Measurements from ENCODE around the gene ABHD17B.
A peak's percentile ranks its signal among the peaks of the same experiment; 100 is the strongest.

Gene ABHD17B

GRCh38 chr9:71921190-71921814 is 10.3 kb upstream of the ABHD17B start:
- Histone ChIP-seq H3K36me3 (peaks cover 39 to 93% (median 50%) of the 10 kb centered on the region in 11 experiments), H3K4me2 (no peak overlapping the region), H3K4me3 (no peak overlapping the region), H3K4me1 (peaks cover 0 to 5% (median 0%) of the 10 kb centered on the region in 10 experiments; a peak in 1 of 20 replicates), H3K27ac (no peak overlapping the region), H3K9ac (no peak overlapping the region), H3K27me3 (no peaks in the 10 kb centered on the region), H4K20me1 (peaks cover 0 to 30% (median 8%) of the 10 kb centered on the region in 11 experiments; a peak in 10 of 22 replicates), H3K9me3 (replicated peaks in 1 of 11) (peaks cover 0 to 5% (median 0%) of the 10 kb centered on the region in 11 experiments; a peak in 1 of 22 replicates)
- TF ChIP-seq Cebpa-rat (IDR thresholded peaks at IDR 0.05): no peak

- Histone ChIP-seq H3K9me3 (replicated peaks in 1 of 11) (peaks cover 0 to 5% (median 0%) of the 10 kb centered on the region in 11 experiments; a peak in 1 of 22 replicates), H3K27me3 (no peaks in the 10 kb centered on the region), H4K20me1 (peaks cover 0 to 37% (median 11%) of the 10 kb centered on the region in 11 experiments; a peak in 11 of 22 replicates), H3K9ac (no peak overlapping the region), H3K27ac (no peak overlapping the region), H3K4me2 (no peak overlapping the region), H3K4me3 (no peak overlapping the region), H3K4me1 (peaks cover 0 to 5% (median 0%) of the 10 kb centered on the region in 10 experiments; a peak in 1 of 20 replicates), H3K36me3 (peaks cover 33 to 87% (median 50%) of the 10 kb centered on the region in 11 experiments)
- no peak for TF ChIP-seq Cebpa-rat (IDR thresholded peaks at IDR 0.05)
These were observed 9.6 kb upstream of the ABHD17B start for GRCh38 chr9:71920456-71921189.

DNA sequence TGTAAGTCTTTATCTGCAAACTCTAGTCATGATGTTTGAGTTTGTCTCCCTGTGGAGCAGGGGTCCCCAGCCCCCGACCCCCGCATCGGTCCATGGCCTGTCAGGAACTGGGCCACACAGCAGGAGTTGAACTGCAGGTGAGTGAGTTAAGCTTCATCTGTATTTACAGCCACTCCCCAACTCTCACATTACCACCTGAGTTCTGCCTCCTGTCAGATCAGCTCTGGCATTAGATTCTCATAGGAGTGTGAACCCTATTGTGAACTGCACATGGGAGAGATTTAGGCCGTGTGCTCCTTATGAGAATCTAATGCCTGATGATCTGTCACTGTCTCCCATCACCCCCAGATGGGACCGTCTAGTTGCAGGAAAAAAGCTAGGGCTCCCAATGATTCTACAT is 7.4 kb upstream of the ABHD17B start:
- Histone ChIP-seq H3K27ac (no peak overlapping the region), H3K4me1 (peaks cover 2 to 19% (median 11%) of the 10 kb centered on the region in 10 experiments; a peak in 19 of 20 replicates), H3K9ac (no peak overlapping the region), H4K20me1 (peaks cover 5 to 50% (median 18%) of the 10 kb centered on the region in 11 experiments; a peak in 13 of 22 replicates), H3K27me3 (no peaks in the 10 kb centered on the region), H3K36me3 (peaks cover 31 to 66% (median 44%) of the 10 kb centered on the region in 11 experiments), H3K9me3 (replicated peaks in 1 of 11) (peaks cover 0 to 5% (median 0%) of the 10 kb centered on the region in 11 experiments; a peak in 1 of 22 replicates), H3K4me2 (no peak overlapping the region), H3K4me3 (no peak overlapping the region)
- no peak for TF ChIP-seq Cebpa-rat (IDR thresholded peaks at IDR 0.05)

GRCh38 chr9:71916834-71917534 is 6.0 kb upstream of the ABHD17B start:
- H3K4me2 ChIP-seq: peak overlapping the region in 1 of 11 experiments; percentile 18; a peak in 2 of 22 replicates
- TF ChIP-seq Cebpa-rat (IDR thresholded peaks at IDR 0.05): no peak

DNA sequence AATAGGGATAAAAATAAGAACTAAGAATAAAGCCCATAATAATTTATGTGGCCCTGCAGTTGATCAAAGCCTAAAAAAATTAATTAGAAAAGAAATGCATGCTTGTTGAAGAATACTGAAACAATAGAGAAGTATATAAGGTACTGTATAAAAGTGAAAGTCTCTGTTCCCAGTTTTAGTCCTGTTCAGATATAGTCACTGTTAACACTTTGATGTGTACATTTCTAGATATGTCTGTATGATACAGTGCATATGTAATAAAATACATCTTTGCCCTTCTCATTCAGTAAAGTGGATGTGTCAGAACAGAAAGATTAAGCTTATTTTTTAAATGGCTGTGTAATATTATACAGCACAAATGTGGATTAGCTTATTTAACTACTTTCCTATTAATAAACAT is 4.5 kb upstream of the ABHD17B start:
- no peaks in the 10 kb centered on the region for H3K27me3 ChIP-seq
- H3K9me3 ChIP-seq (replicated peaks in 1 of 11): peaks cover 0 to 5% (median 0%) of the 10 kb centered on the region in 11 experiments; a peak in 1 of 22 replicates
- no peak overlapping the region; a peak in 1 of 22 replicates for H3K9ac ChIP-seq
- H3K4me1 ChIP-seq: peaks cover 15 to 32% (median 25%) of the 10 kb centered on the region in 10 experiments
- no peak overlapping the region for H3K4me3 ChIP-seq
- H3K27ac ChIP-seq: no peak overlapping the region
- no peak overlapping the region; a peak in 1 of 22 replicates for H3K4me2 ChIP-seq
- peaks cover 12 to 60% (median 30%) of the 10 kb centered on the region in 11 experiments; a peak in 18 of 22 replicates for H4K20me1 ChIP-seq
- peaks cover 8 to 38% (median 20%) of the 10 kb centered on the region in 11 experiments; a peak in 21 of 22 replicates for H3K36me3 ChIP-seq
- no peak for TF ChIP-seq Cebpa-rat (IDR thresholded peaks at IDR 0.05)

More at GRCh38 chr9:71916834-71917534, 6.0 kb upstream of the ABHD17B start:
- H3K4me3 ChIP-seq: no peak overlapping the region
- peaks cover 0 to 5% (median 0%) of the 10 kb centered on the region in 11 experiments; a peak in 1 of 22 replicates for H3K9me3 ChIP-seq (replicated peaks in 1 of 11)
- H3K36me3 ChIP-seq: peaks cover 17 to 52% (median 30%) of the 10 kb centered on the region in 11 experiments; a peak in 21 of 22 replicates
- no peak overlapping the region for H3K9ac ChIP-seq
- H3K4me1 ChIP-seq: peaks cover 15 to 32% (median 25%) of the 10 kb centered on the region in 10 experiments
- H3K27ac ChIP-seq: no peak overlapping the region
- no peaks in the 10 kb centered on the region for H3K27me3 ChIP-seq
- H4K20me1 ChIP-seq: peaks cover 12 to 63% (median 26%) of the 10 kb centered on the region in 11 experiments; a peak in 15 of 22 replicates

- H3K27me3 ChIP-seq: no peaks in the 10 kb centered on the region
- peaks cover 0 to 10% (median 0%) of the 10 kb centered on the region in 11 experiments; a peak in 6 of 22 replicates for H3K36me3 ChIP-seq
- TF ChIP-seq Cebpa-rat (IDR thresholded peaks at IDR 0.05): no peak
- peak overlapping the region; percentile 86 to 97 (median 92) for H3K4me2 ChIP-seq
- peak overlapping the region; percentile 75 to 100 (median 89) for H3K4me3 ChIP-seq
- peaks cover 24 to 50% (median 38%) of the 10 kb centered on the region in 10 experiments for H3K4me1 ChIP-seq
- no peaks in the 10 kb centered on the region for H3K9me3 ChIP-seq (replicated peaks in 1 of 11)
- peak overlapping the region; percentile 72 to 100 (median 83) for H3K9ac ChIP-seq
- peaks cover 32 to 86% (median 62%) of the 10 kb centered on the region in 11 experiments; a peak in 21 of 22 replicates for H4K20me1 ChIP-seq
- peak overlapping the region; percentile 66 to 99 (median 82) for H3K27ac ChIP-seq
These were observed 929 bp upstream of the ABHD17B start for GRCh38 chr9:71911908-71912335.

GRCh38 chr9:71910650-71911060 is 338 bp downstream of the ABHD17B start:
- peak overlapping the region; percentile 82 to 100 (median 92) for H3K4me3 ChIP-seq
- no peaks in the 10 kb centered on the region for H3K27me3 ChIP-seq
- H3K9ac ChIP-seq: peak overlapping the region; percentile 90 to 100 (median 97)
- H3K27ac ChIP-seq: peak overlapping the region; percentile 88 to 99 (median 95)
- H3K4me1 ChIP-seq: peaks cover 35 to 58% (median 50%) of the 10 kb centered on the region in 10 experiments
- no peak for TF ChIP-seq Cebpa-rat (IDR thresholded peaks at IDR 0.05)
- H4K20me1 ChIP-seq: peaks cover 41 to 87% (median 71%) of the 10 kb centered on the region in 11 experiments; a peak in 21 of 22 replicates
- peak overlapping the region; percentile 7 to 95 (median 42); a peak in 15 of 22 replicates for H3K4me2 ChIP-seq
- no peaks in the 10 kb centered on the region for H3K9me3 ChIP-seq (replicated peaks in 1 of 11)
- peaks cover 6 to 15% (median 11%) of the 10 kb centered on the region in 11 experiments; a peak in 18 of 22 replicates for H3K36me3 ChIP-seq
